Fibroblast of pulmonary artery (primary cell): Measurements from ENCODE around the gene MUC6.

Source experiments
- DNase-seq: peaks from one replicate; pipeline ENCODE4 v3.0.0-alpha.2; 2010; ENCODE audit warnings: low read depth
- H3K4me3 ChIP-seq: replicated peaks from 2 replicates; pipeline ENCODE4 v1.5.1; 2011; ENCODE audit warnings: low read depth, mild to moderate bottlenecking, control low read depth, low read length, moderate library complexity
- TF ChIP-seq, protein P1 (sequence below): IDR thresholded peaks from 2 replicates; pipeline ENCODE4 v1.5.1; 2011; ENCODE audit warnings: mild to moderate bottlenecking, control low read depth, low read length, inconsistent platforms; ENCODE audit errors: missing control alignments

Gene MUC6, protein sequence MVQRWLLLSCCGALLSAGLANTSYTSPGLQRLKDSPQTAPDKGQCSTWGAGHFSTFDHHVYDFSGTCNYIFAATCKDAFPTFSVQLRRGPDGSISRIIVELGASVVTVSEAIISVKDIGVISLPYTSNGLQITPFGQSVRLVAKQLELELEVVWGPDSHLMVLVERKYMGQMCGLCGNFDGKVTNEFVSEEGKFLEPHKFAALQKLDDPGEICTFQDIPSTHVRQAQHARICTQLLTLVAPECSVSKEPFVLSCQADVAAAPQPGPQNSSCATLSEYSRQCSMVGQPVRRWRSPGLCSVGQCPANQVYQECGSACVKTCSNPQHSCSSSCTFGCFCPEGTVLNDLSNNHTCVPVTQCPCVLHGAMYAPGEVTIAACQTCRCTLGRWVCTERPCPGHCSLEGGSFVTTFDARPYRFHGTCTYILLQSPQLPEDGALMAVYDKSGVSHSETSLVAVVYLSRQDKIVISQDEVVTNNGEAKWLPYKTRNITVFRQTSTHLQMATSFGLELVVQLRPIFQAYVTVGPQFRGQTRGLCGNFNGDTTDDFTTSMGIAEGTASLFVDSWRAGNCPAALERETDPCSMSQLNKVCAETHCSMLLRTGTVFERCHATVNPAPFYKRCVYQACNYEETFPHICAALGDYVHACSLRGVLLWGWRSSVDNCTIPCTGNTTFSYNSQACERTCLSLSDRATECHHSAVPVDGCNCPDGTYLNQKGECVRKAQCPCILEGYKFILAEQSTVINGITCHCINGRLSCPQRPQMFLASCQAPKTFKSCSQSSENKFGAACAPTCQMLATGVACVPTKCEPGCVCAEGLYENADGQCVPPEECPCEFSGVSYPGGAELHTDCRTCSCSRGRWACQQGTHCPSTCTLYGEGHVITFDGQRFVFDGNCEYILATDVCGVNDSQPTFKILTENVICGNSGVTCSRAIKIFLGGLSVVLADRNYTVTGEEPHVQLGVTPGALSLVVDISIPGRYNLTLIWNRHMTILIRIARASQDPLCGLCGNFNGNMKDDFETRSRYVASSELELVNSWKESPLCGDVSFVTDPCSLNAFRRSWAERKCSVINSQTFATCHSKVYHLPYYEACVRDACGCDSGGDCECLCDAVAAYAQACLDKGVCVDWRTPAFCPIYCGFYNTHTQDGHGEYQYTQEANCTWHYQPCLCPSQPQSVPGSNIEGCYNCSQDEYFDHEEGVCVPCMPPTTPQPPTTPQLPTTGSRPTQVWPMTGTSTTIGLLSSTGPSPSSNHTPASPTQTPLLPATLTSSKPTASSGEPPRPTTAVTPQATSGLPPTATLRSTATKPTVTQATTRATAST (N-terminal part only)

DNA sequence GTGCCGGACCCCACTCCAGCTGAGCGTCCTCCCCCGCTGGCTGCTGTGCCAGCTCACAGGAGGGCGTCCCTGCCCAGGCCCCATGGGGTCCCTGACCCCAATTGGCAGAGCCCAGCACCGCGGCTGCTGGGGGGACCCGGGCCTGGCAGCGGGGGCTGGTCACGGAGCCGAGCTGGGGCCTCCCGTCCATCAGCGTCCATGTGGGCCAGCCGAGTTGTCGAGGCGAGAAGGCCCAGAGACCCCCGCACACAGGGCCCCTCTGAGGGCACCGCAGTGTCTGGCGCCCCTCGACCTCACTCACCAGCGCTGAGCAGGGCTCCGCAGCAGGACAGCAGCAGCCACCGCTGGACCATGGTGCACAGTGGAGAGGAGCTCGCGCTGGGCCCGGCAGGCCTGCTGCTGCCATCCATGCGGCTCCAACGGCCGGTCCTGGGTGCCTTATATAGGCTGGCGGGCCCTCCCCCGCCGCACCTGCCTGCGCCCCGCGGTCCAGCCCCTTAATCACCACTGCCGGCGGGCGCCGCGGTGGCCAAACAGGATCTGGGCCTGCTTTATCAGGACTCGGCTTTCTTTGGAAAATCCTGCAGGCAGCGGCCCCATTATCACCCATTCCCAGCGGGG, at the start of gene MUC6:
Gene MUC6, minus strand, starts transcription at position 416 of the 621 bp plus-strand sequence. Its CDS starts 63 bp downstream, at position 353.
- DNase-seq, result no peak
- no peak within 1 kb of the TSS for H3K4me3 ChIP-seq
- TF ChIP-seq, protein P1, sequence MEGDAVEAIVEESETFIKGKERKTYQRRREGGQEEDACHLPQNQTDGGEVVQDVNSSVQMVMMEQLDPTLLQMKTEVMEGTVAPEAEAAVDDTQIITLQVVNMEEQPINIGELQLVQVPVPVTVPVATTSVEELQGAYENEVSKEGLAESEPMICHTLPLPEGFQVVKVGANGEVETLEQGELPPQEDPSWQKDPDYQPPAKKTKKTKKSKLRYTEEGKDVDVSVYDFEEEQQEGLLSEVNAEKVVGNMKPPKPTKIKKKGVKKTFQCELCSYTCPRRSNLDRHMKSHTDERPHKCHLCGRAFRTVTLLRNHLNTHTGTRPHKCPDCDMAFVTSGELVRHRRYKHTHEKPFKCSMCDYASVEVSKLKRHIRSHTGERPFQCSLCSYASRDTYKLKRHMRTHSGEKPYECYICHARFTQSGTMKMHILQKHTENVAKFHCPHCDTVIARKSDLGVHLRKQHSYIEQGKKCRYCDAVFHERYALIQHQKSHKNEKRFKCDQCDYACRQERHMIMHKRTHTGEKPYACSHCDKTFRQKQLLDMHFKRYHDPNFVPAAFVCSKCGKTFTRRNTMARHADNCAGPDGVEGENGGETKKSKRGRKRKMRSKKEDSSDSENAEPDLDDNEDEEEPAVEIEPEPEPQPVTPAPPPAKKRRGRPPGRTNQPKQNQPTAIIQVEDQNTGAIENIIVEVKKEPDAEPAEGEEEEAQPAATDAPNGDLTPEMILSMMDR, result no peak

DNA sequence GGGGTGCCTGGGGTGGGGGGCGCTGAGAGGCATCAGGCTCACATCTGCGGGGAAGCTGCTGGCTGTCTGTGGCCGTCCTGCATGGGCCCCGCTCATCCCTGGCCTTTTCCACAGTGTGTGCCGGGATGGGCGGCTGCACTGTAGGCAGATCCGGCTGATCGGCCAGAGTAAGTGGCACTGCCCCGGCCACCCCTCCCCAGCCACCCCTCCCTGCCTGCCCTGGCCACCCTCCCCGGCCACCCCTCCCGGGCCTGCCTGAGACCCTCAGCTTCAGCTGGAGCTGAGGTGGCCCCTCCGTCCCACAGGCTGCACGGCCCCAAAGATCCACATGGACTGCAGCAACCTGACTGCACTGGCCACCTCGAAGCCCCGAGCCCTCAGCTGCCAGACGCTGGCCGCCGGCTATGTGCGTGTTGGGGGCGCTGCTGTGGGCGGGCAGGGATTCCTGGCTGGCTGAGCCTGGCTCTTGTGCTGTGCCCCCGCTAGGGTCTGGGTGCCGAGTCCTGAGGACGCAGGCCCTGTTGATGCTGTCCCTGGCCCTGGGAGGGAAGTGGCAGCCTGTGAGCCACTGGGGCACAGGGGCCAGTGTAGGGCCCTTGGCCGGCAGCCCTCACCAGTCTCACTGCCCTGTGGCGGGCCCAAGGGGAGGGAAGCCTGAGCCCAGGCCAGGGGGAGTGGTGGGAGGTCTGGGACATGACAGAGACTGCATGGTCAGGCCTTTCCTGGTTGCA, 49.1 kb upstream of the MUC6 start:
- H3K4me3 ChIP-seq, result no peak overlapping the region
- no peak for DNase-seq
- TF ChIP-seq, protein P1, result no peak

DNA sequence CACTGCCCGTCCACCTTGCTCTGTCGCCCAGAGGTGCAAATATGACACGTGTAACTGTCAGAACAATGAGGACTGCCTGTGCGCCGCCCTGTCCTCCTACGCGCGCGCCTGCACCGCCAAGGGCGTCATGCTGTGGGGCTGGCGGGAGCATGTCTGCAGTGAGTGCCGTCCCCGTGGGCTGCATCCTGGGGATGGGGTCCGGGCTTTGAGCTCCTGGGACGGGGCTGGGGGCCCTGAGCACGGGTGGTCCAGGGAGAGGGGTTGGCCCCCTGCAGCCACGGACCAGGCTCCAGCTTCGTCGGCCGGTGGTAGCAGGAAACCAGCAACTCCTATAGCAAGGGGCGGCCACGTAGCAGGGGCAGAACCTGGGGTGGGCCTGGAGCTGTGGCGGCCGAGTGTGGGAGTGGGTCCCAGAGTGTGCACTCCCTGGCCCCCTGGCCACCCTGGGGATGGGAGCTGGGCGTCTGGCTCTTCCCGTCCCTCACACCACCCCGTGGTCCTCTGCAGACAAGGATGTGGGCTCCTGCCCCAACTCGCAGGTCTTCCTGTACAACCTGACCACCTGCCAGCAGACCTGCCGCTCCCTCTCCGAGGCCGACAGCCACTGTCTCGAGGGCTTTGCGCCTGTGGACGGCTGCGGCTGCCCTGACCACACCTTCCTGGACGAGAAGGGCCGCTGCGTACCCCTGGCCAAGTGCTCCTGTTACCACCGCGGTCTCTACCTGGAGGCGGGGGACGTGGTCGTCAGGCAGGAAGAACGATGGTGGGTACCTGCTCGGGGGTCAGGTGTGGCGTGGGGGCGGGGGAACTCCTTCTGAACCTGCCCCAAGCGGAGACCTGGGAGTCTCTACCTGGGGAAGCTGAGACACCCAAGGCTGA, 48.3 kb upstream of the MUC6 start:
- H3K4me3 ChIP-seq, result no peak overlapping the region
- TF ChIP-seq, protein P1, result no peak
- DNase-seq, result no peak

DNA sequence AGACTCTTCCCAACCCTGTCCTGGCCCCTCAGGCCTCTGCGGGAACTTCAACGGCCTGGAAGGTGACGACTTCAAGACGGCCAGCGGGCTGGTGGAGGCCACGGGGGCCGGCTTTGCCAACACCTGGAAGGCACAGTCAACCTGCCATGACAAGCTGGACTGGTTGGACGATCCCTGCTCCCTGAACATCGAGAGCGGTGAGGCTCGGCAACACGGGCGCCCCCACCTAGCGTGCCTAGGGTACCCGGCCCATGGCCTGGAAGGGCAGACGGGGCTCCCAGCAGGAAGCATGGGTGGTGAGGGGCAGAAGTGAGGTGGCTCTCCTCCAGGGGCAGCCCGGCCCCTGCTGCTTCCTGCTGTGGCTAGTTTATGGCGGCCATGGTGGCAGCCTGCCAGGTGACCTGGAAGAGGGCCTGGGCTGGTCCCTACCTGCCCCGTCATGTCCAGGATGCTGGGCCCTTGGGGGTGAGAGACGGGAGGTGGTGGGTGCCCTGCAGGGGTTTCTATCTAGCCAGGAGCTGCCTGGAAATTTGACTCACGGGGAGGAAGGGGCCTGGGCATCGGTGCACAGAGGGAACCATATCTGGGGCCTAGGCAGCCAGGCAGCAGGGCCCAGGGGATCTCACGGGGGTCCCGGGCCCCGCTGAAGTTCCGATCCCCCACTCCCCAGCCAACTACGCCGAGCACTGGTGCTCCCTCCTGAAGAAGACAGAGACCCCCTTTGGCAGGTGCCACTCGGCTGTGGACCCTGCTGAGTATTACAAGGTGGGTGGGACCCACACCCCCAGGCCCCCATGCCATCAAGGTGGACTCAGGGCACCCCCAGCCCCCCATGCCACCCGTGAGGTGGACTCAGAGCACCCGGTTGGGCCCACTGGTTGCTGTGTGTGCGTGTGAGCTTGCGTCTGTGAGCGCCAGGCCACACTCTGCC, 47.4 kb upstream of the MUC6 start:
- TF ChIP-seq, protein P1, result no peak
- no peak overlapping the region for H3K4me3 ChIP-seq
- no peak for DNase-seq
